GM18867 (cell line): ENCODE data around the gene TRIM38.
"Not testable (repeated sequence)": the region's sequence is repeated elsewhere in the genome, so short reads cannot be mapped to it uniquely, and the experiment has no call there.

ENCODE experiments used
- ATAC-seq: cut with Tn5 transposase; IDR thresholded peaks from one replicate; pipeline ENCODE4 v1.9.1; 2021; ENCODE audit warnings: mild to moderate bottlenecking, moderate library complexity; ENCODE audit not compliant: unreplicated experiment

The TRIM38 gene

DNA sequence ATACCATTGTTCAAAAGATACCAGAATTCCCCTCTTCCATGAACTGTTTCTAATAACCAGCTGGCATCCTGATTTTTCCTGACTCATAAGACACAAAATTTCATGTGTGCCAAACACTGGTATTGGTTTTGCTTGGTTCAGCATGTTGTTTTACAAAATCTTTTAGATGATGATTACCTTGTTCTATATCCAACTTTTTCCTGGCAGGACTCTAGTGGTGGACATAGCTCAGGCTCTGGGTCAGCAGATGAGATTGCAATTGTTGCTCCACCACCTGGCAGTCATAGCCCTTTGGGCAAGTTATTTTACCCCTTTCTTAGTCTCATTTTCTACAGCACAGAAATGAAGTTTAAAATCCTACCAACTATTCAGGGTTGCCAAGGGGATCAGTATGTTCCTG is 6.2 kb downstream of the TRIM38 start:
- no peak for ATAC-seq

DNA sequence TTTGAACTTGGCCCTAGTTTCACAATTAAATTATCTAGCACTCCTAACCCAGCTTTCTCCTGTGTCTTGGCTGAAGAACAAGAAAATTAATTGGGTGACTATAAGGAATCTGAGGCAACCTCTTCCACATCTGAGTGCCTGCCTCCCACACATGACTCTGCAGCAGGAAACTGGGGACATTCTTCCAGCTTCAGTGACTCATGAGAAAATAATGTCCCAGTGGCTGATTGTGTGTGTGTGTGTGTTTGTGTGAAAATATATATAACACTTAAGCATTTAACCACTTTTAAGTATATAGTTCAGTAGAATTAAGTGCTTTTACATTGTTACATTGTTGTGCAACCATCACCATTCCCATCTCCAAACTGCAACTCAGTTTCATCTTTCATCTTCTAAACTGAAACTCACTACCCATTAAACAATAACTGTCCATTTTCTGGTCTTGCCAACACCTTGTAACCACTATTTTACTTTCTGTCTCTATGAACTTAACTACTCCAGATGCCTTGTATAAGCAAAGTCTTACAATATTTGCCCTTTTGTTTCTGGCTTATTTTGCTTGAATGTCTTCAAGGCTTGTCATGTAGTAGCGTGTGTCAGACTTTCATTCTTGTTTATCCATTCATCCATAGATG is 8.7 kb downstream of the TRIM38 start:
- ATAC-seq: no peak

DNA sequence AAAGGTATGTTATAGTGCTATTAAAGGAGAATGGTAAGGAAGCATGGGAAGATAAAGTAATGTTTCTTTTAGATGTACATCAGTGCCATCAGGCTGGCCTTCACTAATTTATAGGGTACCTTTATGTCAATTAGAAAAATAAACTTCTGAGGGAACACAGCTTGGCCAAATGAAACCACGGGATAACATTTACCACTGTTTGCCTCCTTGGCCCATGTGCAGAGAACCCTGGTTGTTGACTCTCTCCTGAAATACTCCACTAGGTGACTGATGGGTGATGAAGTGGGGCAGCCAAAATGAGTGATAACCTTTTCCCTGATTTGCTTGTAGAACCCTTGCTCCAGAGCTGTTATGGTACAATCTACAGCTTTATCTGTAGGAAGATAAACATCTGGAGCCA is 9.5 kb downstream of the TRIM38 start:
- no peak for ATAC-seq

DNA sequence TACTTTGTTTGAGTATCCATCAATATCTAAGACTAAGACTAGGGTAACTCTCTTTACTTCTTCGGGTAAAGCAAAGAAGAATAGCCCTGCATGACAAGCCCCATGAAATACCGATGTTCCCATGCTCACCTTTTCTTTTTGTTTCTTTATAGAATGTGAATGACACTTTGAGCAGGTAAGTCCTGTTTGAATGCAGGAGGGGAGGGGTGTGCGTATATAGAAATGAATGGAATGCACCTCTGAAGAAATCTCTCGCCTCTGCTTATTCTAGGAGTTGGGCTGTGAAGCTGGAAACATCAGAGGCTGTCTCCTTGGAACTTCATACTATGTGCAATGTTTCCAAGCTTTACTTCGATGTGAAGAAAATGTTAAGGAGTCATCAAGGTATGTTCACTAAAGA is 10.3 kb downstream of the TRIM38 start:
- ATAC-seq: no peak

DNA sequence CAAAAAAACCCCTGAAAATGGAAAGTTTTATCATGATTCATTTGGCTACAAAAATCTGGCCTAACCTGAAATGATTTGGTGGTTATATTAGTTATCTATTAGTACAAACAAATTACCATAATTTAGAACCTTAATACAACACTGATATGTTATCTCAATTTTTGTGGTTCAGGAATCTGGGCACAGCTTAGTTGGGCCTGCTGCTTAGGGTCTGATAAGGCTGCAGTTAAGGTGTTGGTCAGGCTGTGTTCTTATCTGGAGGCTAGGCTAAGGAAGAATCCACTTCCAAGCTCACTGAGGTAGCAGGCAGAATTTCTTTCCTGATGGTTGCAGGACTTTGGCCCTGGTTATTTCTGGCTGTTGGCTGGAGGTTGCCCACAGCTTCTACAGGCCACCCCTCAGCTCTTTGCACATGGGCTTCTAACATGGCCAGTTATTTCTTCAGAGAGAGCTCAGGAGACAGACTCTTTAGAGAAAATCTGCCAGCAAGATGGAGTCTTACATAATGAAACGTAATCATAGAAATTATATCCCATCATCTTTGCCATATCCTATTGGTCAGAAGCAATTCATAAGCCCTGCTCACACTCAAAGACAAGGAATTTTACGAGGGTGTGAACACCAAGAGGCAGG is 11.4 kb downstream of the TRIM38 start:
- ATAC-seq: no peak

DNA sequence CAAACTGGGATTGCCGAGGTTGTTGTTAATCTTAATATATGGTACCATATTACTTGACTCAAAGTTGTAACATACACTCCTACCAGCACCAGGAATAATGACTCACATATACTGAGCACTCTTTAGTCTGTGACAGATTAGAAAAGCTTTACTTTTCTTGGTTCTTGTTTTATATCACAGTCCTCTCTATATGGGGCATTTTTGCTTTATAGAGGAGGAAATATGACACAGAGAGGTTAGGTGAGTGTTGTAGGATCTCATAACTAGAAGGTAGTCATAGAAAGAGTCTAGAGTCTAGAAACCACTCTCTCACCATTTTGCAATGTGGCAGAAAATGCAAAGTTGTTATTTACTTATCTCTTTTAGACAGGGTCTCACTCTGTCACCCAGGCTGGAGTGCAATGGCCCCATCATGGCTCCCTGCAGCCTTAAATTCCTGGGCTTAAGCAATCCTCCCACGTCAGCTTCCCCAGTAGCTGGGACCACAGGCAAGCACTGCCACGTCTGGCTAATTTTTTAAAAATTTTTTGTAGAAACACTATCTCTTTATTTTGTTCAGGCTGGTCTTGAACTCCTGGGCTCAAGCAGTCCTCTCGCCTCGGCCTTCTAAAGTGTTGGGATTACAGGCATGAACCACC is 13.4 kb downstream of the TRIM38 start:
- no peak for ATAC-seq

DNA sequence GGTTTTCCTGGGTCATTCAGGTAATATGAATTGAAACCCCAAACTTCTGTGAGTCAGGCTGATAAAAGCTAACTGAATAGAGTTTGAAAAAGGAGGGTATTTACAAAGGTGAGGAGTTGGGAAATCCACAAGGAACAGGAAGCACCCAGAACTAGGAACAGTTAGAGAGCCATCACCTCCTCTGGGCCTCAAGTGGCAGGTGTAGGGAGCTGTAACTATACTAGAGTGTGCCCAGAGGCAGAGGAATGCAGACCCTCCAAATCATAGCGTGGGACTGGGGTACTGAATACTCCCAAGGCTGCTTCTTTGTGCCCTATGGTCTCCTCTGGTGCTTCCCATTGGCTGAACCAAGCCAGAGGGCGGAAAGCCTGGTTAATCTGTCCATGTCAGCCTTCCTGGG is 18.3 kb downstream of the TRIM38 start:
- ATAC-seq: no peak

DNA sequence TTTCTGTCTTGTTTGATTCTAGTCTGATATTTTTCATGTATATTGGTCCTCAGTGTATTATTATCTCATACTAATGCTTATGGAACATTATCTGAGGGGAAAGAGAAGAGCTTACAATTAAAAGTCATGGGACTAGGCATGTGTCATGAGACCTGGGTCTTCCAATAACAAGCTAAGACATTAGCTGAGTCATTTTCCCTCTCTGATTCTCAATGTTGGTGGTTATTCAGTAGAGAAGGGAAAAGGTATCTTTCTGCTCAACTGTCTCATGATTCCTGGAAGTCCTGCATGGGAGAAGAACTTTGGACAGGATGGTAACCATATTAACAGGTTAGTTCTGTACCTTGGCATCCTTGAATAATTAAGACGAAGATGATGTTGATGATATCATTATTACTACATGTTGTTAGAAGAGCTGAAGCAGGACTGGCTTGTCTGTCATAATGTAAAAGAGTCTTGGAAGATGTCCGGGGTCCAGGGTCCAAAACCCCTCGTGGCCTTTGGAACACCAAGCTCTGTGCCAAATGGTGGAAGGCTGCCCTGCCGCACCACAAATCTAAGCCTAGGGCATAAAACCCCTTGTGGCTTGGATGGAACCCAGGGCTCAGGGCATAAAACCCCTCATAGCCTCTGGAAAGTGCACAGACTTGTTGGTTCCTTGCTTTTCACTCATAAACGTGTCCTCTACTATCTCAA is 19.1 kb downstream of the TRIM38 start:
- no peak for ATAC-seq

DNA sequence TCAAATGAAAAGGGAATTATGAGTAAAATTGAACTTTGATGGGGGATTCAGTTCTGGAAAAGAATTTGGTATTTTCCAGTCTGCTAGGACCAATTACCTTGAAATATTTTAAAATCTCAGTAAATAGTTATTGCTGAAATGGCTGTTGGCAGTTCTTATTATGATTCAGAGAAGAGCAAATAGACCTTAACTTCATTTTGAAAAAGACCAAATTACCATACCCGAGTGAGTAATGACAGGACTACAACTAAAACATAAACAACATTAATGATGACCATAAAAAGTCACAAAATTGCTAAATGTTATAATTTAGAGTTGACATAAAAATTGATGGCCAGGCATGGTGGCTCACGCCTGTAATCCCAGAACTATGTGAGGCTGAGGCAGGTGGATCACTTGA is 21.7 kb downstream of the TRIM38 start:
- no peak for ATAC-seq

DNA sequence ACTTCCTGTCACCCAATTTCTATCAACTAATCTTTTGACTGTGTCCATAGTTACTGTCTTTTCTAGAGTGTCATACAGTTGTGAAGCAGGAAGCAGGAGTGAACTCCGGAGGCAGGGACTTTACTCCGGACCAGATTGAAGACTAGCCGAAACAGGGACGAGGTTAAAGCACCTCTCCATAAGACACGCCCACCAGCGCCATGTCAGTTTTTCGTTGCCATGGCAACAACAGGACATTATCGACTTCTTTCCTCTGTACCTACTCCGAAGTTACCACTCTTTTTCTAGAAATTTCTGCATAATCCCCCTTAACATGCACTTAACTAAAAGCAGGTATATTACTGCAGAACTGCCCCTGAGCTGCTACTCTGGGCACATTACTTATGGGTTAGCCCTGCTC is 25.2 kb downstream of the TRIM38 start:
- no peak for ATAC-seq

DNA sequence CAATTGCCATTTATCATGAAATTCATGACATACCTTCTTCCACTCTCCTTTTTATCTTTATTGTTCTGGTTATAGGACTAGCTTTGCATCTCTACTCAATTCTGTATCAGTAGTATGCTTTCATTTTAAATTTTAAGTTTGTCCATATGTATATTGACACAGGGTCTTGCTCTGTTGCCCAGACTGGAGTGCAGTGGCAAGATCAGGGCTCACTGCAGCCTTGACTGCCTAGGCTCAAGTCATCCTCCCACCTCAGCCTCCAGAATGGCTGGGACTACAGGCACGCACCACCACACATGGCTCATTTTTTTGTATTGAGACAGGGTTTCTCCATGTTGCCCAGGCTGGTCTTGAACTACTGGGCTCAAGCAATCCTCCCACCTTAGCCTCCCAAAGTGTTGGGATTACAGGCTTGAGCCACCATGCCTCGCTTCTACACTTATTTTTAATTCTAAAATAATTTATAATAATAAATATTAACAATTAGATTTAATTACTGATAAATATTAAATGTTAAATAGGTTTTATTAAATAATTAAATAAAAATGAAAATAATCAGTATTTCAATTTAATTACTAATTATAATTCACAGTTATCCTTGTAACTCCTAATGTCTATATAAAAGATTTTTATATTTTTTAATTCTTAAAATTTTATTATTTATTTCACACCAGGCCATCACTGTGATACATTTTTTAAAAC is 27.7 kb downstream of the TRIM38 start:
- no peak for ATAC-seq

DNA sequence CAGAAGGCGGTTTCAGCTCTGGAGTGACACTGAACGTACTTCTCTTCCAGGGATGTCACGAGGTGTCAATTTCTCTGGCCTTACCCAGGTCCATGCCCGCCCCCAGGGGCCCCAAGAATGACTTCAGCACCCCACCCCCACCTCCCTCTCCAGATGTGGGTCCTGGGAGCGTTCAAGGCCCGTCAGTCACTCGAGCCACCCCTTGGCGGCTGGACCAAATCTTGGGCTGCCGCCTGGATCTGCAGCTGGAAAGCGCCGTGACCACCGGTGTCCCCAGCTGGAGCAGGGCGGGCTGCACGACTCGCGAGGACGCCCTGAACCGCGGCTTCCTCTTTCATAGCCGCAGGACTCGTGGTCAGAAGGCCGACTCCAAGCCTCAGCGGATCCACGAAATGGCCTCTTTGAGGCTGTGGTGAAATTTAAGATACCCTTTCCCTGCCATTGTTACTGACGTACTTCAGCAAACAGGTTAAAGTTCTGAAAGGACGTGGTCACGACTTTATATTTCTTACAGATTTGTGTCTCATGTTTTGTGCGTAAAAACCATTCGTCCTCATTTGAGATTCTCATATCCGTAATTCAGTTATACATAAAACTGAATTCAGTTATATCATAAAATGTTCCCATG is 29.3 kb downstream of the TRIM38 start:
- ATAC-seq: peak; percentile 42

DNA sequence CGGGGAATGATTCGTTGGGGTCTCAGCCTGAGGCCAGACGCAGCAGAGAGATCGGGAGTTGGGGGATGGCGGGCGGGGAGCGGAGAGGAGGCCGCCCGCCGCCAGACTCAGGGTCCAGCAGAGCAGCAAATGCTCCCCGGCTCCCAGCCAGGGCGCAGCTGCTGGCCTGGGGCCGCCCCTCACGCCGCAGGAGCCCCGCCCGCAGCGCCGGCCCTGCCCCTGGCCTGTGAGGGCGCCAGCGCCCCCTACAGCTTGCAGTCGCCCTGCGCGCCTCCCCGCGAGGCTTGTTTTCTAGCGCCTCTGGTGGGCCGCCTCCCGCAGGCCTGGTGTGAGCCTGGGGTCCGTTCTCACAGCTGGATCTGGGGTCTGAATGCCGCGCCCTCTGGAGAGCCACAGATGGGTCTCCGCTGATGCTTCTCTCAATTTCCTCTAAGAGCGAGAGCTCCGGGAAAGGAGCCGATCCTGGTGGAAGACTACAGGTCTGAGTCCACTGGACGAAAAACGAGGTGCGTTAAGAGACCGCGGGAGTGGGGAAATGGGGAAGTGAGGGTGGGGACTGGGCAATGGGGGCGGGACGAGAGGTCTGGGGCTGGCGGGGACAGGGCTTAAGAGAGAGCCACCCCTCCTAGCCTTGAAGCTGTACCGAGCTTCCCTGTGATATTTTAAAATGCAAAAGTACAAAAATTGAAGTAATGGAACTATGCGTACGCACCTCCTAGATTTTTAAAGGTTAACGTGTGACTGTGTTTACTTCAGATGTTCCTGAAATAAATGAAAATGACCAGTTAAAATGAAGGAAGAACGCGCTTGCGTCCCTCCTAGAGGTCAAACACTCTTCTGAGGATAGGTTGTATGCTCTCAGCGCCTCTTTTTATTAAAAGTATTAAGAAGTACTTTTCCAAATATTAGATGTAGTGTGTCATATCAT is 30.1 kb downstream of the TRIM38 start:
- ATAC-seq: peak; percentile 87

DNA sequence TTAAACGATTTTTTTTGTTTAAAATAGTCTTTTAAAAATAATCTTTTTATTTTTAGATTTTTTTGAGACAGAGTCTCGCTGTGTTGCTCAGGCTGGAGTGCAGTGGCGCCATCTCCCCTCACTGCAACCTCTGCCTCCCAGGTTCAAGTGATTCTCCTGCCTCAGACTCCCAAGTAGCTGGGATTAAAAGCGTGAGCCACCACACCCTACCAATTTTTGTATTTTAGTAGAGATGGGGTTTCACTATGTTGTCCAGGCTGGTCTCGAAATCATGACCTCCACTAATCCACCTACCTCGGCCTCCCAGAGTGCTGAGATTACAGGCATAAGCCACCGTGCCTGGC is 30.7 kb downstream of the TRIM38 start:
- ATAC-seq: not testable (repeated sequence)

DNA sequence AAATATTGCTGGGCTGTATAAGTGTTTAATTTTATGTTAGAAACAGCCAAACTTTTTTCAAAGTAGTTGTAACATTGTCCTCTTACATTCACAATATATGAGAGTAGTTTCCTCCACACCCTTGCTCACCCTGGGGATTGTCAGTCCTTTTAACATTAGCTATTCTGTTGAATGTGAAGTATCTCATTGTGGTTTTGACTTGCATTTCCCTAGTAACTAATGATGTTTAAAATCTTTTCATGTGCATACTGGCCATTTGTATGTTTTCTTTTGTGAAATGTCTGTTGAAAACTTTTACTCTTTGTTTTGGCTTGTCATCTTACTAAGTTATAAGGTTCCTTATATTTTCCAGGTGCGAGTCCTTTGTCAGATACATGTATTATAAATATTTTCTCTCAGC is 32.9 kb downstream of the TRIM38 start:
- no peak for ATAC-seq

DNA sequence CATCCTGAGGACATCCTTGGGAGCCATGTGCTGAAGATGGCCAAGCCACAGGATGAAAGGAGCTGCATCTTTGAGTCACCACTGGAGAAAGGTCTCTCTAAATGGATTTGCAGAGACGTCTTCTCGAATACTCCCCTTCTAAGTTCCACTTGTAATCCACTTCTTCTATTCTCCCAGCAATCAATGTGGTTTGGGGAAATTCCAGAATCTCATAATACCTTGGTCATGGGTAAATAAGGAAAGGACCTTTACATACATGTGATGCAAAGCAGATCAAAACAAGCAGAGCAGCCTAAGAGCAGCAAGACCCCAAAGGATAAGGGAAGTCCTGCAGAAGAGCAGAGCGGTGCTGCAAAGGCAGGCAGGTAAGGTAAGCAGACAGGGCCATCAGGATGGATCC is 35.3 kb downstream of the TRIM38 start:
- ATAC-seq: no peak

DNA sequence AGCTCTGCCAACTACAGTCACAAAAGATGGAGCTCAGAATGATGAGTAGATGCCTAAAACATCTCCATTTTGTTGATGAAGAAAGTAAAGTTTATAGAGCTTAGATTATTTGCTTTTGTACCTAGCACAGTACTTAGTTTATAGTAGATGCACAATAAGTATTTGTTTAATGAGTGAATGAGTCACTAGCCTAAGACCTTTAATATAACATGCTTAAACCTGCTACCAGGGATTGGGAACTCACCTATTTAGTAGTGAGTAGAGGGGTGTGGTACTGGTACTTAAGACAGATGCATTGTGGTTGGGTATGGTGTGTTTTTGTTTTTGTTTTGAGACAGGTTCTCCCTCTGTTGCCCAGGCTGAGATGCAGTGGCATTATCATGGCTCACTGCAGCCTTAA is 35.8 kb downstream of the TRIM38 start:
- ATAC-seq: no peak

DNA sequence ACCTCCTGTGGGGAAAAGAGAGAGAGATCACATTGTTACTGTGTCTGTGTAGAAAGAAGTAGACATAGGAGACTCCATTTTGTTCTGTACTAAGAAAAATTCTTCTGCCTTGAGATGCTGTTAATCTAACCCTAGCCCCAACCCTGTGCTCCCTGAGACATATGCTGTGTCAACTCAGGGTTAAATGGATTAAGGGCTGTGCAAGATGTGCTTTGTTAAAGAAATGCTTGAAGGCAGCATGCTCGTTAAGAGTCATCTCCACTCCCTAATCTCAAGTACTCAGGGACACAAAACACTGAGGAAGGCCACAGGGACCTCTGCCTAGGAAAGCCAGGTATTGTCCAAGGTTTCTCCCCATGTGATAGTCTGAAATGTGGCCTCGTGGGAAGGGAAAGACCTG is 36.6 kb downstream of the TRIM38 start:
- not testable (repeated sequence) for ATAC-seq

DNA sequence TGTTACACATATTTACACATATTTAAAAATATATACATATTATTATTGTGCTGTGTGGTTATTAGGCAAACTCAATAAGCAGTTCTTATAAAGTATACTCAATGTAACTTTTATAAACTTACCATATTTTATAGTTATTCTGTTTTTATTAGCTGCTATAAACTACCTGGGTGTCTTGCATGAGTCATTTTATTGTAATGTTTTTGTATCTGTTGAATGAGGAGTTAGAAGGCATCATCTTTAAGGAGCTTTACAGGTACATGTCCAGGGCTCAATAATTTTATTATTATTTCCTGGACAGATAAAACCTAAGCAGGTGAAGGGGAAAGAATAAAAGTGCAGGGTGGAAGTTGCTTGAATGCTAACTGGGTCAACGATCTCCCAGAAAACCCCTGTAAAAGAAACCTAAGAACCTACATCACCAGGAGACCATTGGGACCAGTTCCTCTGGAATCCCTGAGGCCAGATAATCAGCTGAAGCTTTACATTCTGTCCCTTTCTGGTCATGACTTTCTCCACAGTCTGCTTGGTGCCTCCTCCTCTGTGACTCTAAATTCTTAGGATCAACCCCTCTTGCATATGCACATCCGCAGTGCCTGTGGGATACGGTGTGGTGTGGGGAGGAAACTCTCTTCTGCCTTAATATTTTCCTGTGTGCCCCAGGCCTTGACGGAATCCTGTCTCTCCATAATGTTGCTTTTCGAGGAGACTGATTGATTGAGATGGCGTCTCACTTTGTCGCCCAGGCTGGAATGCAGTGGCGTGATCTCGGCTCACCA is 38.0 kb downstream of the TRIM38 start:
- ATAC-seq: no peak
